GM12878 (cell line): Measurements from ENCODE around the gene PRDM2. TPM values are rescaled to one million over a fixed set of nuclear protein-coding genes. Genes with fewer than 3 reads are reported as not detected.

Source experiments
- ATAC-seq: fragments of 200-7000 bp; cut with Tn5 transposase; 3 replicates; pipeline ENCODE4 v1.9.1; 2020; ENCODE audit warnings: mild to moderate bottlenecking, moderate library complexity
- BruUV-seq: library from RNA; stranded (reverse); fragments of 400-500 nt; replicated peaks from 2 replicates; lab custom pipeline; 2021; lab: Mats Ljungman, UMichigan
- CTCF ChIA-PET: fragments of 300-600 bp; sonication (Branson Sonifier 250); formaldehyde crosslinking; extraction: SDS; loops from one replicate; lab custom pipeline; 2021; ENCODE audit warnings: inconsistent platforms; lab: Yijun Ruan, JAX
- POLR2A ChIA-PET: fragments of 350-600 bp; formaldehyde crosslinking; extraction: SDS; loops from one replicate; lab custom pipeline; 2021; ENCODE audit warnings: inconsistent platforms; lab: Charles Lee
- RAD21 ChIA-PET: fragments of 300-600 bp; sonication (Branson Sonifier 250); formaldehyde crosslinking; loops from one replicate; lab custom pipeline; 2023; ENCODE audit warnings: antibody characterized with exemption; ENCODE audit not compliant: unreplicated experiment; lab: Charles Lee
- SMC1A ChIA-PET: fragments of 300-600 bp; sonication (Branson Sonifier 250); formaldehyde crosslinking; loops from one replicate; lab custom pipeline; 2023; ENCODE audit not compliant: unreplicated experiment, uncharacterized antibody; lab: Charles Lee
- DNase-seq: peaks from one replicate; pipeline ENCODE4 v3.0.0-alpha.2; 2011; ENCODE audit warnings: low read depth, low spot score
- FAIRE-seq: peaks from 3 replicates; lab custom pipeline; 2011; peaks lifted over from hg19 to GRCh38; lab: Jason Lieb, UNC
- H2AFZ ChIP-seq: 2 replicates; pipeline ENCODE4 v1.6.0; 2011; ENCODE audit warnings: low read depth, low read length, control low read depth; ENCODE audit not compliant: control insufficient read depth
- H3K27ac ChIP-seq: 2 replicates; pipeline ENCODE4 v1.5.1; 2011; ENCODE audit warnings: control low read depth; ENCODE audit not compliant: control insufficient read depth, insufficient read depth
- H3K27me3 ChIP-seq, 2 experiments: replicated peaks in 1 of 2; 2 replicates each; pipeline versions ENCODE4 v1.6.0 to v1.6.1; 2011; ENCODE audit warnings: low read length in 1 of 2; ENCODE audit not compliant: control insufficient read depth in 2 of 2, insufficient read depth in 2 of 2
- H3K36me3 ChIP-seq, 2 experiments: 2 replicates each; pipeline ENCODE4 v1.5.1; 2011; ENCODE audit warnings: low read length in 1 of 2; ENCODE audit not compliant: control insufficient read depth in 2 of 2, insufficient read depth in 2 of 2
- H3K4me1 ChIP-seq: 2 replicates; pipeline ENCODE4 v1.6.1; 2011; ENCODE audit warnings: mild to moderate bottlenecking, low read length, moderate library complexity, mixed read lengths; ENCODE audit not compliant: control insufficient read depth, insufficient read depth
- H3K4me2 ChIP-seq: 2 replicates; pipeline ENCODE4 v1.6.0; 2011; ENCODE audit warnings: control low read depth; ENCODE audit not compliant: control insufficient read depth, insufficient read depth
- H3K4me3 ChIP-seq: fragments of 200-600 bp; sonication (generic); 2 replicates; pipeline ENCODE4 v1.5.1; 2016
- H3K79me2 ChIP-seq: 2 replicates; pipeline ENCODE4 v1.6.0; 2011; ENCODE audit warnings: low read length; ENCODE audit not compliant: control insufficient read depth, insufficient read depth
- H3K9ac ChIP-seq: 2 replicates; pipeline ENCODE4 v1.8.0; 2011; ENCODE audit warnings: low read length, control low read depth, mixed read lengths; ENCODE audit not compliant: control insufficient read depth, insufficient read depth
- H3K9me3 ChIP-seq: replicated peaks from 3 replicates; pipeline ENCODE4 v1.5.1; 2011; ENCODE audit warnings: mild to moderate bottlenecking, low read length; ENCODE audit not compliant: control insufficient read depth, insufficient read depth
- H4K20me1 ChIP-seq: 2 replicates; pipeline ENCODE4 v1.6.0; 2011; ENCODE audit not compliant: control insufficient read depth, insufficient read depth
- EZH2 ChIP-seq: IDR thresholded peaks from 2 replicates; pipeline ENCODE4 v1.6.1; 2012; ENCODE audit warnings: low read depth, mild to moderate bottlenecking, control low read depth, inconsistent platforms, low read length, borderline replicate concordance; ENCODE audit not compliant: control insufficient read depth
- LARP7 ChIP-seq: fragments of 450-650 bp; IDR thresholded peaks from 2 replicates; pipeline ENCODE4 v1.6.1; 2017; ENCODE audit warnings: mild to moderate bottlenecking
- MLLT1 ChIP-seq: fragments of 450-650 bp; IDR thresholded peaks from 2 replicates; pipeline ENCODE4 v1.6.1; 2016; ENCODE audit warnings: mild to moderate bottlenecking
- PAX5 ChIP-seq: IDR thresholded peaks from 2 replicates; pipeline ENCODE4 v1.6.1; 2011; ENCODE audit warnings: low read depth, low read length, borderline replicate concordance
- POU2F2 ChIP-seq: IDR thresholded peaks from 3 replicates; pipeline ENCODE4 v1.6.1; 2011; ENCODE audit warnings: low read depth, mild to moderate bottlenecking, low read length, borderline replicate concordance
- RELB ChIP-seq: fragments of 450-650 bp; IDR thresholded peaks from 2 replicates; pipeline ENCODE4 v1.6.1; 2017; ENCODE audit warnings: low read depth, mild to moderate bottlenecking, moderate library complexity
- SREBF2 ChIP-seq: IDR thresholded peaks from 2 replicates; pipeline ENCODE4 v1.6.1; 2012; ENCODE audit warnings: mild to moderate bottlenecking, low read length
- SUPT20H ChIP-seq: IDR thresholded peaks from 2 replicates; pipeline ENCODE4 v1.6.1; 2011; ENCODE audit warnings: low read depth, mild to moderate bottlenecking, low read length, moderate library complexity, borderline replicate concordance; ENCODE audit not compliant: control insufficient read depth
- WGBS: methylation state at CpG from one replicate; pipeline ENCODE4 v1.1.6; 2016; ENCODE audit warnings: low lambda C conversion rate; ENCODE audit not compliant: insufficient replicate concordance, insufficient coverage; ENCODE audit errors: missing lambda C conversion rate; 5-methylcytosine and 5-hydroxymethylcytosine counted together
- in situ Hi-C: fragments of 300-500 bp; cut with MboI; formaldehyde crosslinking; loops from 9 replicates; pipeline ENCODE4 v1.14.3; 2018; ENCODE audit warnings: mixed read lengths
- intact Hi-C: fragments of 100-400 bp; cut with micrococcal nuclease; formaldehyde crosslinking; loops from one replicate; pipeline ENCODE4 v1.14.2; 2022; ENCODE audit not compliant: unreplicated experiment
- polyA plus RNA-seq, 11 experiments: library from polyadenylated mRNA; depleted of rRNA in 4 of 11; unstranded in 6 of 11; stranded (reverse) in 5 of 11; fragments of >200 nt; fragmentation: Nextera tagmentation in 4 of 11; fragmentation: Illumina TruSeq in 1 of 11; extraction: Ambion mirVana in 4 of 11; extraction: Trizol in 1 of 11; gene quantifications; 1 replicate in 1 of 11; 2 replicates in 10 of 11; pipeline versions ENCODE4 v1.2.1 to v1.2.3, GENCODE V29; 2011 to 2016; ENCODE audit warnings: inconsistent platforms in 2 of 11, missing spikeins in 2 of 11, low read depth in 1 of 11
- total RNA-seq, 4 experiments: library from RNA; depleted of rRNA in 3 of 4; stranded (reverse); fragments of >200 nt in 3 of 4; fragmentation: Illumina TruSeq in 1 of 4; extraction: Trizol in 1 of 4; gene quantifications; 2 replicates each; pipeline versions ENCODE4 v1.2.1 to v1.2.3, GENCODE V29; 2013 to 2021
- TF ChIP-seq, protein P1 (sequence below): IDR thresholded peaks from 2 replicates; pipeline ENCODE4 v1.6.1; 2012; ENCODE audit warnings: low read depth, low read length, improper control_type of control experiment
- TF ChIP-seq, protein P2 (sequence below): fragments of 450-650 bp; IDR thresholded peaks from 2 replicates; pipeline ENCODE4 v1.6.1; 2017; ENCODE audit warnings: mild to moderate bottlenecking, moderate library complexity

Gene PRDM2
- total and polyA plus RNA-seq, 10 of the 15 experiments (the other 5 are each of a cell fraction or from before 2014, with no cell fraction given): 8.4 to 45.1 (median 23.5) TPM

GRCh38 chr1:13838236-13838635 lies 138.2 kb downstream of the PRDM2 start:
- in situ Hi-C loops (no loop called here), intact Hi-C loops (no loop called here)
- ChIA-PET RAD21 (no interaction called here), CTCF (no interaction called here), POLR2A (no interaction called here), SMC1A (no interaction called here)
- Histone ChIP-seq H3K9ac (no peak overlapping the region), H3K9me3 (no peaks in the 10 kb centered on the region), H3K27me3 (no peaks in the 10 kb centered on the region), H3K4me2 (no peak overlapping the region), H3K4me3 (no peak overlapping the region), H3K36me3 (no peaks in the 10 kb centered on the region), H2AFZ (no peak overlapping the region), H3K27ac (no peak overlapping the region), H4K20me1 (no peaks in the 10 kb centered on the region), H3K4me1 (no peaks in the 10 kb centered on the region), H3K79me2 (no peaks in the 10 kb centered on the region)
- no peak for DNase-seq
- BruUV-seq: no TSS peak
- no peak for FAIRE-seq
- ATAC-seq: no peak
- no peak for TF ChIP-seq LARP7
- no peak for TF ChIP-seq EZH2
- no peak for TF ChIP-seq SREBF2
- no peak for TF ChIP-seq POU2F2
- no peak for TF ChIP-seq PAX5
- TF ChIP-seq, protein P1, sequence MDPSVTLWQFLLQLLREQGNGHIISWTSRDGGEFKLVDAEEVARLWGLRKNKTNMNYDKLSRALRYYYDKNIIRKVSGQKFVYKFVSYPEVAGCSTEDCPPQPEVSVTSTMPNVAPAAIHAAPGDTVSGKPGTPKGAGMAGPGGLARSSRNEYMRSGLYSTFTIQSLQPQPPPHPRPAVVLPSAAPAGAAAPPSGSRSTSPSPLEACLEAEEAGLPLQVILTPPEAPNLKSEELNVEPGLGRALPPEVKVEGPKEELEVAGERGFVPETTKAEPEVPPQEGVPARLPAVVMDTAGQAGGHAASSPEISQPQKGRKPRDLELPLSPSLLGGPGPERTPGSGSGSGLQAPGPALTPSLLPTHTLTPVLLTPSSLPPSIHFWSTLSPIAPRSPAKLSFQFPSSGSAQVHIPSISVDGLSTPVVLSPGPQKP: no peak
- TF ChIP-seq SUPT20H: no peak
- TF ChIP-seq, protein P2, sequence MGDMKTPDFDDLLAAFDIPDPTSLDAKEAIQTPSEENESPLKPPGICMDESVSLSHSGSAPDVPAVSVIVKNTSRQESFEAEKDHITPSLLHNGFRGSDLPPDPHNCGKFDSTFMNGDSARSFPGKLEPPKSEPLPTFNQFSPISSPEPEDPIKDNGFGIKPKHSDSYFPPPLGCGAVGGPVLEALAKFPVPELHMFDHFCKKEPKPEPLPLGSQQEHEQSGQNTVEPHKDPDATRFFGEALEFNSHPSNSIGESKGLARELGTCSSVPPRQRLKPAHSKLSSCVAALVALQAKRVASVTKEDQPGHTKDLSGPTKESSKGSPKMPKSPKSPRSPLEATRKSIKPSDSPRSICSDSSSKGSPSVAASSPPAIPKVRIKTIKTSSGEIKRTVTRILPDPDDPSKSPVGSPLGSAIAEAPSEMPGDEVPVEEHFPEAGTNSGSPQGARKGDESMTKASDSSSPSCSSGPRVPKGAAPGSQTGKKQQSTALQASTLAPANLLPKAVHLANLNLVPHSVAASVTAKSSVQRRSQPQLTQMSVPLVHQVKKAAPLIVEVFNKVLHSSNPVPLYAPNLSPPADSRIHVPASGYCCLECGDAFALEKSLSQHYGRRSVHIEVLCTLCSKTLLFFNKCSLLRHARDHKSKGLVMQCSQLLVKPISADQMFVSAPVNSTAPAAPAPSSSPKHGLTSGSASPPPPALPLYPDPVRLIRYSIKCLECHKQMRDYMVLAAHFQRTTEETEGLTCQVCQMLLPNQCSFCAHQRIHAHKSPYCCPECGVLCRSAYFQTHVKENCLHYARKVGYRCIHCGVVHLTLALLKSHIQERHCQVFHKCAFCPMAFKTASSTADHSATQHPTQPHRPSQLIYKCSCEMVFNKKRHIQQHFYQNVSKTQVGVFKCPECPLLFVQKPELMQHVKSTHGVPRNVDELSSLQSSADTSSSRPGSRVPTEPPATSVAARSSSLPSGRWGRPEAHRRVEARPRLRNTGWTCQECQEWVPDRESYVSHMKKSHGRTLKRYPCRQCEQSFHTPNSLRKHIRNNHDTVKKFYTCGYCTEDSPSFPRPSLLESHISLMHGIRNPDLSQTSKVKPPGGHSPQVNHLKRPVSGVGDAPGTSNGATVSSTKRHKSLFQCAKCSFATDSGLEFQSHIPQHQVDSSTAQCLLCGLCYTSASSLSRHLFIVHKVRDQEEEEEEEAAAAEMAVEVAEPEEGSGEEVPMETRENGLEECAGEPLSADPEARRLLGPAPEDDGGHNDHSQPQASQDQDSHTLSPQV: no peak
- TF ChIP-seq MLLT1: no peak
- TF ChIP-seq RELB: no peak
- 57% methylated on average over 1 of the region's 1 CpG for WGBS
